ENCODE measurements around the gene HPCA.

Gene HPCA

DNA sequence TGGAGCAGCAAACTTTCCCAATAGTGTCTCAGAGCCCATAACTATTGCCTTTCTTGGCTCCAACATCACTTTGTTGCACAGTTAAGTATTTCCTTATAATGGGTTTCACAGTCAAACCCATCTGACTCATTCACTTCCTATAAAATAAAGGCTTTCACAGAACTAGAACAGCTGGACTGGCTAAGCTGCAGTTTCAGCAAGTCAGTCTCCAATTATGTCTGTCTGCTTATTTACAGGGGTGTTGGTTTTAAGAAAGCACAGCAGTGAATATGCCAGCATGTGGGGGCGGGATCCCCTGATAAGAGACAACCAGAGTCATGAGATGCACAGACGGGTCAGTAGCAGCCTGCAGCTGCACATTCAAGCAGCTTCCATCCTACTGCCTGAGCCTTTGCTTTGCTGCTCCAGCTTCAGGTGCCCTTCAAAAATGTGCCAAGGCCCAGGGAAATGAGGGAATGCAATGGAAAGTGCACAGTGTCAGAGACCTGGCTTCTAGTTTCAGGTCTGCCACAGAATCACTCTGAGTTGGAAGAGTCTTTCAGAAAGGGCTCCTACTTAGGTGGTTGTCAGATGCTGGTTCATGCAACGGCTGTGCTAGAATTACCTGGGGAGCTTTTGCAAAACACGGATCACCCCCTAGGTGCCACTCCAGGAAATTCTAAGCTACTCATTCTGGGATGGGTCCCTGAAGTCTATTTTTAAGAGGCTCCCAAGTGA lies 53.5 kb downstream of the HPCA start:
- no peak for DNase-seq

DNA sequence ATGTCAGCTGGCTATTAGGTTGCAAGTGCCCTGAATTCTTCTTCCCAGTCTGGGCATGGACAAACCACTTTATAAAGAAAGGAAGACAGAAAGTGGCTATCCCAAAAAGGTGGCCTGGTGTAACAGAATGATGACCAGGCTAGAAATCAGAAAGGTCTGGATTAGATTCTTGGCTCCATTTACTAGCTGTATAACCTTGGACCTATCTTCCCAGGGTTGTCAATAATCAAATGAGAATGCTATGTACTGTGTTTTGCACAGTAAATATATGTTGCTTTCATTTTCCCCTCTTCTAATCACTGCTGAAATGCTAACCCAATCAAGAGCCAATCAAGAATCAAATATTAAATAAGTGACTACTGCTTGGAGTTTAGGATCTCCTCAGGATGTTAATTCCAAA lies 57.9 kb downstream of the HPCA start:
- DNase-seq, result no peak
